GM13977 (cell line): ENCODE measurements around the gene TMEM266.

Source experiments
- DNase-seq: peaks from one replicate; pipeline ENCODE4 v3.0.0; 2012; ENCODE audit warnings: low spot score
- in situ Hi-C: fragments of 300-500 bp; cut with MboI; formaldehyde crosslinking; loops from one replicate; pipeline ENCODE4 v1.12.0; 2022; ENCODE audit warnings: low sequenced_read_pairs, low pct_unique_long_range_greater_than_20kb, mixed read lengths, inconsistent platforms; ENCODE audit not compliant: unreplicated experiment
- TF ChIP-seq, protein P1 (sequence below): IDR thresholded peaks from 2 replicates; pipeline ENCODE4 v1.5.1; 2012; ENCODE audit warnings: mild to moderate bottlenecking, control low read depth; ENCODE audit not compliant: insufficient read depth; ENCODE audit errors: extremely low read depth, missing control alignments

TMEM266 gene

DNA sequence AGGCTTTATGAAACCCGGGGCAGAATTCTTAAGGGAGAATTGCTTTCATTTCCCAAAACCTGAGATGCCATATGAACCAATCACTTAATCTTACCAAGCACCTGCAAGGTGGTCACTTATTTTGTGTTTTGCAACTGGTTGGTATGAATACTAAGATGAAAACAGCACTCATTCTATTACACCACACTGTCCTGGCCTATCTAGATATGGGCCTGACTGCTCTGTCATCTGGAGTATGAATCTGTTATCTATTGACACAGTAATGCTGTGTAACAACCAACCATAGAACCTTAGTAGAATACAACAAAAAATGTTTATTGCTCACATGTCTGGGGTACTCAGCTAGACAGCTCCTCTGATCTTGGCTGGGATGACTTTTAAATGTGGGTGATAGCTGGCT is 74.8 kb downstream of the TMEM266 start:
- in situ Hi-C loops, result loop anchor here (25.0 kb wide), 1 partner anchor 322 kb away; no protein-coding TSS in a partner anchor
- no peak for DNase-seq

DNA sequence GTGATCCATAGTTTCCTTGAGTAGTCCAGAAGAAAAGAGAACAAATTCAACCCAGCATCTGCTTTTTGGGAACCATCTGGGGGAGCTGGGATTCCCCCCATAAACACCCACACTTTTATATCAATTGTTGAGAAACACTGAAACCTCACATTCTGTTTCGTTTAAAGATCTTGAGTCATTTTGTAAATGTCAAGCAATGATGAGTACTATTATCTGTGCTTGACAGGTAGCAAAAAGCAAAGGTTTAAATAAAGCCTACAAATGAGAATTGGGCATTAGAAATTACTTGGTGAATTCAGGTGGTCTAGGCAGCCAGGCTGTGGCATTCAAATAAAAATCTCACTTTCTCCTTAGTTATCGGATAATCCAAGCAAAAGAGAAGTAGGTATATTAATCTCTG is 75.7 kb downstream of the TMEM266 start:
- DNase-seq, result no peak
- TF ChIP-seq, protein P1, sequence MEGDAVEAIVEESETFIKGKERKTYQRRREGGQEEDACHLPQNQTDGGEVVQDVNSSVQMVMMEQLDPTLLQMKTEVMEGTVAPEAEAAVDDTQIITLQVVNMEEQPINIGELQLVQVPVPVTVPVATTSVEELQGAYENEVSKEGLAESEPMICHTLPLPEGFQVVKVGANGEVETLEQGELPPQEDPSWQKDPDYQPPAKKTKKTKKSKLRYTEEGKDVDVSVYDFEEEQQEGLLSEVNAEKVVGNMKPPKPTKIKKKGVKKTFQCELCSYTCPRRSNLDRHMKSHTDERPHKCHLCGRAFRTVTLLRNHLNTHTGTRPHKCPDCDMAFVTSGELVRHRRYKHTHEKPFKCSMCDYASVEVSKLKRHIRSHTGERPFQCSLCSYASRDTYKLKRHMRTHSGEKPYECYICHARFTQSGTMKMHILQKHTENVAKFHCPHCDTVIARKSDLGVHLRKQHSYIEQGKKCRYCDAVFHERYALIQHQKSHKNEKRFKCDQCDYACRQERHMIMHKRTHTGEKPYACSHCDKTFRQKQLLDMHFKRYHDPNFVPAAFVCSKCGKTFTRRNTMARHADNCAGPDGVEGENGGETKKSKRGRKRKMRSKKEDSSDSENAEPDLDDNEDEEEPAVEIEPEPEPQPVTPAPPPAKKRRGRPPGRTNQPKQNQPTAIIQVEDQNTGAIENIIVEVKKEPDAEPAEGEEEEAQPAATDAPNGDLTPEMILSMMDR, result no peak
- in situ Hi-C loops, result loop anchor here (25.0 kb wide), 1 partner anchor 323 kb away; no protein-coding TSS in a partner anchor

More for the DNA sequence above, 74.8 kb downstream of the TMEM266 start:
- TF ChIP-seq, protein P1, result no peak

DNA sequence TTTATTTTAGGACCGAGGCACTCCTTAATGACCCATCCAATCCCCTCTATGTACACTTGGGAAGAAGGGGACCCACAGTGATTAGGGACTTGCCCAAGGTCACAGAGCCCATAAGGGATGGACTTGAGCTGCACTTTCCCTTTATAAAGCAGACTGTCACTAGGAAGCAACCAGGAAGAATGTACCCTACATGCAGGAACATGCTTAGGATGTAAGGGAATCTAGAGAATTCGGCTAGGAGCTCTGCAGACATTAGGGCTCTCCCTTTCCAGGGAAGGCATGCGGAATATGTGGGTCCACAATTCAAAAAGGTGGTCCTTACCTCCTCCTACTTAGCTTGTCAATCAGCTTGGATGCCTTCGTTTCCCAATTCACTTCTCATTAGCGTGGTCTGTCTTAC is 78.7 kb downstream of the TMEM266 start:
- in situ Hi-C loops, result loop anchor here (25.0 kb wide), 1 partner anchor 326 kb away; no protein-coding TSS in a partner anchor

DNA sequence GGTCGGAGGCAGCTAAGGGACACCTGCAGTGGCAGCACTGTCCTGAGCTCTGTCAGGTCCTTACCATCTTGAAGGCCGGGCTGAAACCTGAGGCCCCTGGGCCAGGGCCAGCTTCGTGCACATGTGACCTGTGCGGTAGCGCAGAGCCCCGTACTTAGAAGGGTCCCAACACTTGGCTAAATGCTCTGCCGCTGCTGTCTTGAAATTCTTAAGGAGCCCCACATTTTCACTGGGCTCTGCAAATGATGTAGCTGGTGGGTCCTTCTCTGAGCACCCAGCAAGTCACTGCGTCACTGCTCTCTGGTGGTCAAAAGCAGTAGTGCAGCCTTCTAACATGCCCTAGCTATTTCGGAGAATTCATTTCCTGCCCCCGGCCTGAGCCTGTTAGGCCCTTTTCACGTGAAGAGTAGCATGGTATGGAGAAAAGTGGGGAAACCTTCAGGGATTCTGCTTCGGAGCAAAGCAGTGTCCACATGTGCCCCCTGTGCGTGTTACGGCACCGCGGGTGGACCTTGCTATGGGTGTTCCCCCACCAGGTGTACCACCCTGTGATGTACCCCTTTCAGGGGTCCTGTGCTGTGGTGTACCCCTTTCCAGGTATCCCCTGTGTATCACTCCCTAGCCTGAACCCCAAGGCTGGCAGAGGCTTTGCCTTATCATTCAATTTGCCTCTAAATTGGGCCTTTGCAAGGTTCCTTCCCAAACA is 79.7 kb downstream of the TMEM266 start:
- in situ Hi-C loops, result loop anchor here (10.0 to 25.0 kb wide), 2 partner anchors 85 to 327 kb away; partner anchors contain the start of gene TMEM266
- TF ChIP-seq, protein P1, result peak; percentile 91

More for the DNA sequence above, 78.7 kb downstream of the TMEM266 start:
- no peak for DNase-seq
- TF ChIP-seq, protein P1, result no peak

DNA sequence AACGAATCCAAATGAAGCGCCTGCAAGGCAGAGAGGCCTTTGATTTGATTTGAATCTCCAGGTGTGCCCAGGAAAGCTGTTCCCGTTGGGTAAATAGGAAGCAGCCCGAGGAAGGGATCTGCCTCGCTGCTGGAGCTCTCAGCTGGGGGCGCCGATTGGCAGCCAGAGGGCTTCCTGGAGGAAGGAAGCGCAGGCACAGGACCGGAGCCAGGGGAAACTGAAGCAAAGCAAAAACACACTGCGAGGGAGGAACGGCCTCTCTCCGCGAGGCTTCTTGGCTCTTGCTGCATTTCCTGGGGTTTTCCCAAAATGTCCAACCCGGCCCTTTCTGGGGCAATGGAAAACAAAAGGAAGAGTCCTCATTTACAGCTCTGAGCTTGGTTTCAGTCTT is 80.3 kb downstream of the TMEM266 start:
- in situ Hi-C loops, result loop anchor here (10.0 to 25.0 kb wide), 2 partner anchors 85 to 328 kb away; partner anchors contain the start of gene TMEM266
- no peak for DNase-seq
- TF ChIP-seq, protein P1, result no peak

More for the DNA sequence above, 79.7 kb downstream of the TMEM266 start:
- DNase-seq, result peak; percentile 85

DNA sequence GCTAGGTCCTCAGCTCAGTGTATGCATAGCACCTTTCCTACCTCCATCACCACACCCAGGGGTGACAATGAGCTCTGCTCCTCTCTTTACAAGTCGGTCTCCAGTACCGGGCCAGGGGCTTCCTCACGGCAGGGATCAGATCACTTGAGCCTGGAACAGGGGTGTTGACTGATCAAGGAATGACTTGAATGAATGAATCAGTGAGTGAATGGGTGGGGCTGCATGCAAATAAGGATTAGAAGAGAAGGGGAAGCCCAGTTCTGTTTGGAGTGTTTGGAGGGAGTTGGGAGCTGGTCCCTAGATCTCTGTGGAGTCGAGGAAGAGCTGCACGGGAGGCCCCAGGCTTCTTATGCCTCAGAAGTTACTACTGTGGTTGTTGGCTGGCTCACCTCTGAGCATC is 87.0 kb downstream of the TMEM266 start:
- in situ Hi-C loops, result loop anchor here (10.0 to 25.0 kb wide), 2 partner anchors 92 to 335 kb away; partner anchors contain the start of gene TMEM266
- TF ChIP-seq, protein P1, result no peak
- DNase-seq, result no peak
